Stomach (tissue), 9 donors: ENCODE data around the gene RALA. TPM values are rescaled to one million over a fixed set of nuclear protein-coding genes. Genes with fewer than 3 reads are reported as not detected.

ENCODE experiments used
- DNase-seq, 2 donors: peaks; one replicate each; pipeline versions ENCODE4 v3.0.0 to v3.0.0-alpha.2; 2013 to 2019
- H3K27ac ChIP-seq, 5 donors: fragments of 200-600 bp in 4 of 5; sonication (generic) in 4 of 5; one replicate each; pipeline ENCODE4 v1.5.1; 2013 to 2019; ENCODE audit warnings: mild to moderate bottlenecking in 1 of 5, moderate library complexity in 1 of 5
- H3K27me3 ChIP-seq, 3 donors: fragments of 200-600 bp; sonication (generic); one replicate each; pipeline ENCODE4 v1.5.1; 2017 to 2019; ENCODE audit warnings: mixed run types in 1 of 3
- H3K36me3 ChIP-seq, 4 donors: fragments of 200-600 bp; sonication (generic); 1 replicate in 3 of 4; 2 replicates in 1 of 4; pipeline ENCODE4 v1.5.1; 2016 to 2019
- H3K4me1 ChIP-seq, 4 donors: fragments of 200-600 bp; sonication (generic); one replicate each; pipeline ENCODE4 v1.5.1; 2016 to 2019
- H3K4me3 ChIP-seq, 4 donors: fragments of 200-600 bp; sonication (generic) in 3 of 4; one replicate each; pipeline ENCODE4 v1.5.1; 2016 to 2019; ENCODE audit warnings: mild to moderate bottlenecking in 1 of 4
- H3K9me3 ChIP-seq, 4 donors: fragments of 200-600 bp; sonication (generic); one replicate each; pipeline ENCODE4 v1.5.1; 2016 to 2019
- CTCF ChIP-seq, 7 experiments: fragments of 450-650 bp in 4 of 7; fragments of 200-600 bp in 3 of 7; sonication (generic) in 3 of 7; IDR thresholded peaks; one replicate each; pipeline ENCODE4 v1.5.1; 2016 to 2019; ENCODE audit warnings: antibody characterized with exemption in 7 of 7, control low read depth in 2 of 7, mild to moderate bottlenecking in 1 of 7
- EP300 ChIP-seq: sonication (generic); formaldehyde crosslinking; IDR thresholded peaks from one replicate; pipeline ENCODE4 v1.6.1; 2017; ENCODE audit warnings: antibody characterized with exemption
- POLR2A ChIP-seq, 4 donors: fragments of 450-650 bp; IDR thresholded peaks; one replicate each; pipeline ENCODE4 v1.6.1; 2016; ENCODE audit warnings: antibody characterized with exemption in 4 of 4, control low read depth in 2 of 4, mild to moderate bottlenecking in 1 of 4, moderate library complexity in 1 of 4
- POLR2AphosphoS5 ChIP-seq, 3 donors: sonication (generic); formaldehyde crosslinking; IDR thresholded peaks; one replicate each; pipeline ENCODE4 v1.6.1; 2016; ENCODE audit warnings: antibody characterized with exemption in 3 of 3
- WGBS, 5 donors: extraction: QIAGEN DNeasy Blood & Tissue Kit in 3 of 5; methylation state at CpG; one replicate each; pipeline versions ENCODE4 v1.1.5 to v1.1.7; 2013 to 2018; 5-methylcytosine and 5-hydroxymethylcytosine counted together
- intact Hi-C: fragments of 100-400 bp; cut with DNase I; formaldehyde crosslinking; loops from one replicate; pipeline ENCODE4 v1.15.1; 2023; ENCODE audit warnings: low total_unique reads
- polyA plus RNA-seq, 3 donors: library from polyadenylated mRNA; stranded (reverse); fragments of 200-250 nt; gene quantifications; one replicate each; pipeline ENCODE4 v1.2.3, GENCODE V29; 2013
- total RNA-seq, 5 donors: library from RNA; depleted of rRNA; stranded (reverse); fragments of >200 nt; gene quantifications; one replicate each; pipeline versions ENCODE4 v1.1.0 to v1.2.3, GENCODE V29; 2014 to 2016
- donor health status: healthy with polysubstance abuse.
- donor health status: Bipolar disorder and iron deficiency.
- donor health status: healthy.

RALA gene
- total and polyA plus RNA-seq, 8 donors: 10.6 to 57.0 (median 31.6) TPM

GRCh38 chr7:39605087-39605486 lies 18.3 kb upstream of the RALA start:
- 83 to 97% (median 90%) methylated on average over 1 of the region's 1 CpG for whole genome bisulfite sequencing, 5 donors

GRCh38 chr7:39606352-39606751 lies 17.0 kb upstream of the RALA start:
- Histone ChIP-seq H3K36me3 (no peaks in the 10 kb centered on the region), H3K27ac (peak overlapping the region in 2 of 5 donors; percentile 46 to 71), H3K27me3 (peaks cover 0 to 12% (median 0%) of the 10 kb centered on the region in 3 donors), H3K9me3 (no peaks in the 10 kb centered on the region), H3K4me3 (no peak overlapping the region), H3K4me1 (peaks cover 5 to 19% (median 10%) of the 10 kb centered on the region in 4 donors)
- TF ChIP-seq CTCF (IDR thresholded peaks at IDR 0.05) (no peak), POLR2A (IDR thresholded peaks at IDR 0.05) (no peak), POLR2AphosphoS5 (IDR thresholded peaks at IDR 0.05) (peak in 2 of 3 donors; percentile 26 to 27)
- 29 to 56% (median 47%) methylated on average over 2 of the region's 2 CpGs for WGBS, 5 donors
- peak in 1 of 2 donors; percentile 66 for DNase-seq
- intact Hi-C loops: no loop called here

More at GRCh38 chr7:39605087-39605486, 18.3 kb upstream of the RALA start:
- H3K27me3 ChIP-seq: peaks cover 0 to 6% (median 0%) of the 10 kb centered on the region in 3 donors
- intact Hi-C loops: no loop called here
- no peaks in the 10 kb centered on the region for H3K9me3 ChIP-seq
- no peak overlapping the region for H3K4me3 ChIP-seq
- TF ChIP-seq POLR2AphosphoS5 (IDR thresholded peaks at IDR 0.05): peak in 1 of 3 donors; percentile 50
- no peak for TF ChIP-seq POLR2A (IDR thresholded peaks at IDR 0.05)
- TF ChIP-seq EP300: no peak
- TF ChIP-seq CTCF (IDR thresholded peaks at IDR 0.05): no peak
- peak overlapping the region in 4 of 5 donors; percentile 15 to 71 (median 42) for H3K27ac ChIP-seq
- DNase-seq: no peak
- H3K4me1 ChIP-seq: peaks cover 5 to 19% (median 9%) of the 10 kb centered on the region in 4 donors
- no peaks in the 10 kb centered on the region for H3K36me3 ChIP-seq

- peaks cover 0 to 12% (median 0%) of the 10 kb centered on the region in 3 donors for H3K27me3 ChIP-seq
- TF ChIP-seq POLR2A (IDR thresholded peaks at IDR 0.05) (no peak), CTCF (IDR thresholded peaks at IDR 0.05) (no peak), POLR2AphosphoS5 (IDR thresholded peaks at IDR 0.05) (no peak)
- H3K4me3 ChIP-seq: no peak overlapping the region
- H3K36me3 ChIP-seq: no peaks in the 10 kb centered on the region
- H3K4me1 ChIP-seq: peaks cover 5 to 19% (median 10%) of the 10 kb centered on the region in 4 donors
- no peaks in the 10 kb centered on the region for H3K9me3 ChIP-seq
- peak overlapping the region in 2 of 5 donors; percentile 21 to 38 for H3K27ac ChIP-seq
- intact Hi-C loops: no loop called here
- WGBS, 5 donors: 92 to 98% (median 94%) methylated on average over 2 of the region's 2 CpGs
- no peak for DNase-seq
Measured at GRCh38 chr7:39606941-39607340, 16.4 kb upstream of the RALA start.

- peak overlapping the region in 2 of 5 donors; percentile 21 to 37 for H3K27ac ChIP-seq
- 86 to 96% (median 90%) methylated on average over 2 of the region's 2 CpGs for WGBS, 5 donors
Measured at GRCh38 chr7:39607865-39608264, 15.5 kb upstream of the RALA start.

More at GRCh38 chr7:39607865-39608264, 15.5 kb upstream of the RALA start:
- Histone ChIP-seq H3K4me3 (no peak overlapping the region), H3K36me3 (no peaks in the 10 kb centered on the region), H3K4me1 (peaks cover 5 to 19% (median 10%) of the 10 kb centered on the region in 4 donors), H3K9me3 (no peaks in the 10 kb centered on the region), H3K27me3 (peaks cover 0 to 12% (median 0%) of the 10 kb centered on the region in 3 donors)
- intact Hi-C loops: no loop called here
- TF ChIP-seq CTCF (IDR thresholded peaks at IDR 0.05): no peak
- TF ChIP-seq EP300: no peak
- TF ChIP-seq POLR2A (IDR thresholded peaks at IDR 0.05): no peak
- TF ChIP-seq POLR2AphosphoS5 (IDR thresholded peaks at IDR 0.05): no peak
- no peak for DNase-seq
